Measurements from ENCODE around the gene TMIE.

- no peak for TF ChIP-seq CTCF (IDR thresholded peaks at IDR 0.05)
- no peak for TF ChIP-seq POLR2AphosphoS5 (IDR thresholded peaks at IDR 0.05)
Measured at GRCh38 chr3:46702246-46703012, 1.2 kb downstream of the TMIE start.

Measured in suprapubic skin (tissue), 3 donors.